Suppressor macrophage treated with lipopolysaccharide for 1 hour (primary cell): ENCODE results near the gene NXF3.
"Not testable (repeated sequence)": the region's sequence is repeated elsewhere in the genome, so short reads cannot be mapped to it uniquely, and the experiment has no call there.

Experiments
- DNase-seq, 3 donors: peaks; one replicate each; pipeline ENCODE4 v3.0.0-alpha.2; 2020 to 2022

Gene NXF3

GRCh38 chrX:103033371-103033770 lies 59.6 kb downstream of the NXF3 start:
- DNase-seq = not testable (repeated sequence)
